GM23338 (cell line): ENCODE results near the gene STARD3. TPM values are rescaled to one million over a fixed set of nuclear protein-coding genes. Genes with fewer than 3 reads are reported as not detected.

Experiments
- ATAC-seq: fragments of 200-7000 bp; cut with Tn5 transposase; 3 replicates; pipeline ENCODE4 v1.9.1; 2020
- DNase-seq: peaks from one replicate; pipeline ENCODE4 v3.0.0-alpha.2; 2015; ENCODE audit warnings: low spot score
- H2AFZ ChIP-seq: fragments of 200-600 bp; sonication (generic); 2 replicates; pipeline ENCODE4 v1.8.0; 2016; ENCODE audit warnings: antibody characterized with exemption, mild to moderate bottlenecking, moderate library complexity
- H3F3A ChIP-seq: fragments of 200-600 bp; sonication (generic); replicated peaks from 2 replicates; pipeline ENCODE4 v1.8.0; 2017; ENCODE audit warnings: antibody characterized with exemption, mixed run types, low read depth
- H3K27ac ChIP-seq: fragments of 200-600 bp; sonication (generic); 2 replicates; pipeline ENCODE4 v1.6.1; 2016; ENCODE audit warnings: low read depth
- H3K27me3 ChIP-seq: fragments of 200-600 bp; sonication (generic); 2 replicates; pipeline ENCODE4 v1.8.0; 2016; ENCODE audit warnings: mild to moderate bottlenecking, mixed run types, moderate library complexity; ENCODE audit not compliant: insufficient read depth
- H3K36me3 ChIP-seq: fragments of 200-600 bp; sonication (generic); 2 replicates; pipeline ENCODE4 v1.8.0; 2016; ENCODE audit warnings: mild to moderate bottlenecking; ENCODE audit not compliant: insufficient read depth
- H3K4me1 ChIP-seq: fragments of 200-600 bp; sonication (generic); 2 replicates; pipeline ENCODE4 v1.8.0; 2016; ENCODE audit warnings: mild to moderate bottlenecking, moderate library complexity; ENCODE audit not compliant: insufficient read depth
- H3K4me2 ChIP-seq: fragments of 200-600 bp; sonication (generic); 2 replicates; pipeline ENCODE4 v1.7.1; 2017; ENCODE audit warnings: mixed run types
- H3K4me3 ChIP-seq: fragments of 200-600 bp; sonication (generic); 2 replicates; pipeline ENCODE4 v1.6.1; 2016; ENCODE audit warnings: mixed run types
- H3K79me2 ChIP-seq: fragments of 200-600 bp; sonication (generic); replicated peaks from 2 replicates; pipeline ENCODE4 v1.8.0; 2017; ENCODE audit warnings: mild to moderate bottlenecking; ENCODE audit not compliant: insufficient read depth
- H3K9me2 ChIP-seq: fragments of 200-600 bp; sonication (generic); 2 replicates; pipeline ENCODE4 v1.8.0; 2017; ENCODE audit not compliant: insufficient read depth
- H4K20me1 ChIP-seq: fragments of 200-600 bp; sonication (generic); replicated peaks from 2 replicates; pipeline ENCODE4 v1.8.0; 2017; ENCODE audit warnings: mild to moderate bottlenecking; ENCODE audit not compliant: insufficient read depth
- H3K27ac Mint-ChIP-seq: 2 replicates; pipeline ENCODE4 v1.8.0; 2020; ENCODE audit warnings: inconsistent platforms, mild to moderate bottlenecking, moderate library complexity, mixed read lengths
- H3K27me3 Mint-ChIP-seq: 3 replicates; pipeline ENCODE4 v1.8.0; 2022; ENCODE audit warnings: low read depth, mild to moderate bottlenecking, moderate library complexity, mixed read lengths, inconsistent platforms; ENCODE audit not compliant: insufficient read depth, poor library complexity
- H3K36me3 Mint-ChIP-seq: 3 replicates; pipeline ENCODE4 v1.8.0; 2021; ENCODE audit warnings: low read depth, mild to moderate bottlenecking, inconsistent platforms, moderate library complexity, mixed read lengths
- H3K4me1 Mint-ChIP-seq: 3 replicates; pipeline ENCODE4 v1.8.0; 2020; ENCODE audit warnings: mild to moderate bottlenecking, inconsistent platforms, mixed read lengths
- H3K4me3 Mint-ChIP-seq: 3 replicates; pipeline ENCODE4 v1.8.0; 2021; ENCODE audit warnings: moderate library complexity, mild to moderate bottlenecking, inconsistent platforms, mixed read lengths
- H3K9me3 Mint-ChIP-seq: 3 replicates; pipeline ENCODE4 v1.8.0; 2020; ENCODE audit warnings: moderate library complexity, mild to moderate bottlenecking, inconsistent platforms, mixed read lengths
- CREB1 ChIP-seq: fragments of 250-450 bp; sonication (Bioruptor Pico); IDR thresholded peaks from 2 replicates; pipeline ENCODE4 v1.5.0; 2020; ENCODE audit warnings: low read depth, mild to moderate bottlenecking, moderate library complexity
- JUNB ChIP-seq: IDR thresholded peaks from one replicate; pipeline ENCODE4 v1.6.1; 2016; ENCODE audit warnings: antibody characterized with exemption; ENCODE audit not compliant: unreplicated experiment
- NANOG ChIP-seq: IDR thresholded peaks from 2 replicates; pipeline ENCODE4 v1.6.1; 2016; ENCODE audit warnings: antibody characterized with exemption, borderline replicate concordance
- POLR2AphosphoS5 ChIP-seq: IDR thresholded peaks from 2 replicates; pipeline ENCODE4 v1.6.1; 2016; ENCODE audit warnings: antibody characterized with exemption, low read depth
- STAT1 ChIP-seq: IDR thresholded peaks from one replicate; pipeline ENCODE4 v1.6.1; 2016; ENCODE audit warnings: antibody characterized with exemption; ENCODE audit not compliant: unreplicated experiment
- ZNF114 ChIP-seq: fragments of 250-450 bp; sonication (Bioruptor Pico); IDR thresholded peaks from 2 replicates; pipeline ENCODE4 v1.5.0; 2020; ENCODE audit warnings: mild to moderate bottlenecking, moderate library complexity
- ZNF331 ChIP-seq: fragments of 250-450 bp; sonication (Bioruptor Pico); IDR thresholded peaks from 2 replicates; pipeline ENCODE4 v1.5.0; 2020; ENCODE audit warnings: low read depth, mild to moderate bottlenecking, moderate library complexity
- ZNF462 ChIP-seq: fragments of 250-450 bp; sonication (Bioruptor Pico); IDR thresholded peaks from 2 replicates; pipeline ENCODE4 v1.5.0; 2020; ENCODE audit warnings: mild to moderate bottlenecking, moderate library complexity
- polyA plus RNA-seq: library from polyadenylated mRNA; unstranded; fragments of >200 nt; fragmentation: Nextera tagmentation; extraction: Ambion mirVana; gene quantifications from 2 replicates; pipeline ENCODE4 v1.2.1, GENCODE V29; 2016
- total RNA-seq: library from RNA; depleted of rRNA; stranded (reverse); fragments of >200 nt; shearing (Covaris generic); gene quantifications from 2 replicates; pipeline ENCODE4 v1.2.3, GENCODE V29; 2014

The STARD3 gene
- total and polyA plus RNA-seq, 2 experiments from 2014 or later = 26.4 to 53.3 TPM

GRCh38 chr17:39635614-39636176 lies 1.2 kb upstream of the STARD3 start:
- Mint-ChIP-seq H3K4me3 (peak overlapping the region; percentile 82; the same call in 1 of the 3 replicates), H3K9me3 (no peaks in the 10 kb centered on the region), H3K27me3 (peaks cover 24% of the 10 kb centered on the region), H3K36me3 (no peaks in the 10 kb centered on the region; the same call in 2 of the 3 replicates), H3K27ac (no peak overlapping the region), H3K4me1 (peaks cover 82% of the 10 kb centered on the region)
- Histone ChIP-seq H2AFZ (no peak overlapping the region), H3K9me2 (no peaks in the 10 kb centered on the region), H3K4me1 (peaks cover 70% of the 10 kb centered on the region), H3K27me3 (no peaks in the 10 kb centered on the region), H3F3A (peaks cover 25% of the 10 kb centered on the region; the same call in 1 of the 2 replicates), H4K20me1 (peaks cover 18% of the 10 kb centered on the region), H3K79me2 (peaks cover 29% of the 10 kb centered on the region), H3K4me3 (no peak overlapping the region), H3K4me2 (peak overlapping the region; percentile 64), H3K27ac (no peak overlapping the region), H3K36me3 (no peaks in the 10 kb centered on the region)
- no peak for DNase-seq
- TF ChIP-seq ZNF114 (CRISPR knock-in tag) (no peak), JUNB (no peak), CREB1 (CRISPR knock-in tag) (no peak), ZNF331 (CRISPR knock-in tag) (no peak), NANOG (no peak), ZNF462 (no peak), POLR2AphosphoS5 (no peak), STAT1 (no peak)
- ATAC-seq = peak; percentile 1; the same call in 1 of the 3 replicates
